CD4-positive, alpha-beta T cell treated with Interleukin-15 for 1 hour (primary cell): Measurements from ENCODE around the gene HSFX4.
"Not testable (repeated sequence)": the region's sequence is repeated elsewhere in the genome, so short reads cannot be mapped to it uniquely, and the experiment has no call there.

Source experiments
- DNase-seq: peaks from one replicate; pipeline ENCODE4 v3.0.0-alpha.2; 2020

Gene HSFX4

DNA sequence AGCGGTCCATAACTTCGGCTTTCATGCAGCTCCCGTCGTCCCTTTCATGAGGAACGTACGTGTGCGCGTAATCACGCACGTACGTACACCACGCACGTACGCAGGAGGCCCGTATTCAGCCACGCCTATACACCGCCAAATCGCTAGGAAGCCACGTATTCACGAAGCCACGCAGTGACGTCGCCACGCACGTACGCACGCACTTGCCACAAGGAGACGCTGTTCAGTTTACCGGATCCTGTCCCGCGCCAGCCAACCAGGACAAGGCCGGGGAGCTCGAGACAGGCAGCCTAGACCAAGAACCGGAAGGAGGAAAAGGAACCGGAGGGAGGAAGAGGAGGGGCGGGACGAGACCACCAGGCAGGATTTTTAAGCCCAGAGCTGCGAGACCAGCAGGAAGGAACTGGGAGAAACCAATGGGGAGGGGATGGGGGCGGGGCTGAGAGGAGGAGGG is 9.1 kb downstream of the HSFX4 start, which contains the start of gene EOLA2:
Gene EOLA2, minus strand, starts transcription at position 65 of the 454 bp plus-strand sequence. CDS start 4,617 bp downstream, outside the sequence.
- peak; percentile 97 for DNase-seq

DNA sequence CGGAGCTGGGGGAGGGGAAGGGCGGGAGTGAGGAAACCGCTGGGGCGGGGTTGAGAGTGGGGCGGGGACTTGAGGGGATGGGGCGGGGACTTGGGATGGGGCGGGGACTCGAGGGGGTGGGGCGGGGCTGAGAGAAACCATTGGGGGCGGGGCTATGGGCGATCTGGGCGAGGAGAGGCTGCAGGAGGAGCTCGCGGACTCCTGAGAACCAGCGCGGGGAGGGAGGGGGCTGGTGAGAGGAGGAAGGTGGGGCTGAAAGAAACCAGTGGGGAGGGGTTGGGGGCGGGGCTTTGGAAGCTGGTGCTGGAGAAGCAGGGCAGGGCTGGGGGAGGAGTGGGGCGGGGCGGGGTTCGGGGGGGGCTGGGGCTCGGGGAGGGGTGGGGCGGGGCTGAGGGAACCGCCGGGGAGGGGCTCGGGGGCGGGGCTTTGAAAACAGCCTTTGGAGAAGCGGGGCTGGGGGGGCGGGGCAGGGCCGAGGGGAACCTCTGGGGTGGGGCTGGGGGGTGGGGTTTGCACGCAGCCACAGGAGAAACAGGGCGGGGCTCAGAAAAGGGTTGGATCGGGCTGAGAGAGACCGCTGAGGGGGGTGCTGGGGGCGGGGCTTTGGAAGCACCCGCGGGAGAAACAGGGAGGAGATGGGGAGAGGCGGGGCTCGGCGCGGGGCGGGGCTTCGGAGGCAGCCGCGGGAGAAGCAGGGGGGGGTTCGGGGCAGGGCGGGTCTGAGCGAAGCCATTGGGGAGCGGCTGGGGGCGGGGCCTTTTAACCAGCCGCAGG is 9.7 kb downstream of the HSFX4 start:
- DNase-seq, result peak; percentile 93

DNA sequence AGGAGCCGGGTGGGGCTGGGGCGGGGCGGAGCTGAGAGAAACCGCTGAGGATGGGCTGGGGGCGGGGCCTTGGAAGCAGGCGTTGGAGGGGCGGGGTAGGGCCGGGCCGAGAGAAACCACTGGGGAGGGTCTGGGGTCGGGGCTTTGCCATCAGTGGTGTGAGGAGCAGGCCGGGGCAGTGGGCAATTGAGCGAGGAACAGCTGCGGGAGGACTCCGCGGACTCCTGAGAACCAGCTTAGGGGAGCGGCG is 10.2 kb downstream of the HSFX4 start:
- DNase-seq, result no peak

DNA sequence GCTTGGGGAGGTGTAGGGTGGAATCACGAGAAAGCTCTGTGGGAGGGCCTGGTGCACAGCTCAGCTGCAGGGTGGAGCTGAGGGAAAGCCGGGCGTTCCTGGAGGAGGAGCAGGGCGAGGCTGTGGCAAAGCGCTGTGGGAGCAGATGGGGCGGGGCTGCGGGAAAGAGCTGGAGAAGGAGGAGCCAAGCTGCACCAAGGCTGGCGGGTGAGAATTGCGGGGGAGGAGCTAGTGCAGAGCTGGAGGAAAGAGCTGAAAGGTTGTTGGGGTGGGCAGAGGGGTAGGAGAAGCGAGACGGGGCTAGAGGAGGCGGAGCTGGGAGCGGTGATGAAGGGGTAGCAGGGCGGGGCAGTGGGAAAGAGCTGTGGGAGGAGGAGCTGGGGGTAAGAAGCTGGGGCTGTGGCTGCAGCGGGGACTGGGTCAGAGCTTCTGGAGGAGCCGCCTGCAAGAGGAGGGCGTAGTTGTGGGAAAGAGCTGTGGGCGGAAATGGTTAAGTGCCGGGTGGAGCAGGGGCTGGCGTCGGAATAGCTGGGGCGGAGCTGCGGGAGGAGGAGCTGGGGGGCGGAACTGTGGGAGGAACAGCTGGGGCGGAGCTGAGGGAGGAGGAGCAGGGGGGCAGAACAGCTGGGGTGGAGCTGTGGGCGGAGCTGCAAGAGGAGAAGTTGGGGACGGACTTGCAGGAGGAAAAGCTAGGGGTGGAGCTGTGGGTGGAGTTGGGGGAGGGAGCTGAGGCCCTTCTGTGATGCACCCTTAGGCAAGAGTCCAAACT is 10.7 kb downstream of the HSFX4 start:
- DNase-seq, result peak; percentile 96

DNA sequence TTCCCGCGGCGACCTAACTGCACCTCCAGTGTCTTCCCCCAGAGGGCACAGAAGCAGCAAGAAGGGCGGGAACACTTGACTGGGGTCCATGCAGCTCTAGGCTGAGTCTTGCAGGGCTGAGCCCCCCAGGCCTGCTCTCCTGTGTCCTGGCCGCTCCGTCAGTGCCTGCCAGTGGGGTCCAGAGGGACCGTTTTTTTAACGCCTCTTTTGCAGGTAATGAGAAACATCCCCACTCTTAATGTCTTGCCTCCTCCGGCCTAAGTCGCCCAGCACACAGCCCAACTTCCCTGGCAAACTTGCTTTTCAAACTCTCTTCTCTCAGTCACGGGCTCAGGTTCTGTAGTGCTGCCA is 11.3 kb downstream of the HSFX4 start:
- not testable (repeated sequence) for DNase-seq

DNA sequence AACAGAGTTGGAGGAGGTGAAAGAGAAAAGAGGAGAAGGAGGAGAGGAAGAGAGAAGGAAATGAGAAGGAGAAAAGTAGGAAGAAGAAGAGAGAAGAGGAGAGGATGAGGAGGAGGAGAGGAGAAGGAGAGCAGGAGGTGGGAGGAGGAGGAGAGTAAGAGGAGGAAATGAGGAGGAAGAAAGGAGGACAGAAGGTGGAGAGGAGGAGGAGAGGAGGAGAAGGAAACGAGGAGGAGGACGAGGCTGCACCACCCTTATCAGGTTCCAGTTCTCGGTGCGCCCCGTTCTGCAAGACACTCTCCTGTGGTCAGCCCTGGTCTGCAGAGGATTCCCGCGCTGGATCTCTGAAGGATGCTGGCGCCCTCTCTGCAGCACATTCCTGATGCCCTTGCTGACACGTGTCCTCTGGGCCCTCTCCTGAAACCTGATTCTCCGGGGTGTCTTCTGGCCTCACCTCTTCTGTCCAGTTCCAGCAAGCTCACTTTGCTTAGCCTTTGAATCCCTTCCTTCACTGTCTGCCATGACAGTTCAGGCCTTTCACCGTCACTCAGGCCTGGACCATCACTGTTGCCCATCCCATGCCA is 15.8 kb downstream of the HSFX4 start:
- not testable (repeated sequence) for DNase-seq

DNA sequence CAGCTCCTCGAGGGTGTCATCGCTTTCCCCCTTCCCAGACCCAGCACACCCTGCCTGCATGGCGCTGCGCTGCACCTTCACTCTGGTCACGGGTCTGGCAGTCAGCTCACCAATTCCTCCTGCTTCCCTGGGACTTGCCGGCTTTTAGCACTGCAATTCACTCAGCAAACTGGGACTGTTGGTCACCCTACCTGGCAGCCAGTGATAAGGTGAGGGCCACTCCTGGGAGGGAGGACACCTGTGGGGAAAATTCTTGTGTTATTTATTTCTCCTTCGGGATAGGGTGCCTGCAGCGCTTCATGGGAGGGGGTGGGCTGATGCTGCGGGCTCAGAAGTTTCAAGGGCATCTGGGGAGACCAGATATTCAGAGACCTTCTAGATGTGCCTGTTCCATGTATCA is 16.4 kb downstream of the HSFX4 start:
- DNase-seq, result not testable (repeated sequence)

DNA sequence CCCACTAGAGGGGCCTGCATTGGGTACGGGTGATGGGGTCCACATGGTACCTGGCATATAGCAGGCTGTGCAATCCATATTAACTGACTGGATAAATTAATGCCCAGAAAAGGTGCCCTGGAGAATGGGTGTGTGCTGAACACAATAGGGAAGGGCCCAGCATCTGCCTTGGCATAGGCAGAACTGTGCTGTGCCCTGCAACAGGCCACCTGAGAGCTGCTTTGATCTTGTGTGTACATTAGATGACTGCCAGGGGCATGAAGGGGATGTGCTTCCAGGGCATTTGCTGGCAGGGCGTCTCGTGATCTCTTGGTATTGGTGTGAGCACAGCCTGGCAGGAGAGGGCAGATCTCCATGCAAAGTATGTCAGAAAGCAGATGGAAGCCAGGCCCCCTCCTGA is 17.6 kb downstream of the HSFX4 start:
- DNase-seq, result not testable (repeated sequence)

DNA sequence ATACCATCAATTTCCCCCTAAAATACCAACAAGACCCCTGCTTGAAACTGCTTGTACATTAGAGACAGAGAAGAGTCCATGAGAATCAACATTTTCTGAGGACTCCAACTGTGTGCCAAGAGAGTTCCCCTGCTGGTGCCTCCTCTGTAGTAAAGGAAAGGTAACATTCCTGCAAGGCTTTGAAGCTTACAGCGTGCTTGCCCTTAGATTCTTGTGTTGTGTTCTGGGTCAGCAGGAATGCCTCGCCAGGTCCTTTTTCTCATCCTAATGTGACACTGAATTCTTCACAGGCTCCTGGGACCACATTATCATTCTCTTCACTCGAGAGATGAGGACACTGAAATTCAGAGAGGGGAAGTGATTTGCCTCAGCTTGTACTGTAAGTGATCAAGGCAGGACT is 18.6 kb downstream of the HSFX4 start:
- DNase-seq, result no peak

DNA sequence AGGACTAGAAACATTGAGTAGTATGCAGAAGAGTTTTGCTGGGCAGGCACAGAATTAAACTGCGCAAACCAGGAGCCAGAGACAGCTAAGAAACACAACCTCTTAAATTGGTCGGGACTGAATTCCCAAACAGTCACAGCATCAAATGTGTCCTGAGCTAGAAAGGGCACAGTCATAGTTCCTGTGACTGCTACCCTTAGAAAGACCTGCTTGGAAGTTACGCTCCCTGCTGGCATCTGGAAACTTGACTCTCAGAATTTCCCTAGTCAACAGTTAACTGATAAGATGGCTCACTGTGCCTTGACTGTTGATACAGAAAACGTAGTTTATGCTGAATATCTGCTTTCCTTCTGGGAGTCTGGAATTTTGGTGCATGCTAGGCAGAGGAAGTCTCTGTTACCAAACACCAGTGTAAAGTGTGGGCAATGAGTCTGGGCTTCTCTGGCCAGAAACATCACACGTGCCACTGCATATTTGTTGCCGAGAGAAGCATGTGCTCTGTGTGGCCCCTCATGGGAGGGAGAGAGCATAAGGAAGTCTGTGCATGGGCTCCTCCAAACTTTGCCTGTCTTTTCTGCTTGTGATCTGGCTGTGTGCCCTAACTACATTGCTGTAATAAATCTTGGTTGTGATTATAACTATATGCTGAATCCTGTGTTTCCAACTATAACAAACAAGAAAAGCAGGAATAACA is 20.5 kb downstream of the HSFX4 start:
- DNase-seq, result no peak

DNA sequence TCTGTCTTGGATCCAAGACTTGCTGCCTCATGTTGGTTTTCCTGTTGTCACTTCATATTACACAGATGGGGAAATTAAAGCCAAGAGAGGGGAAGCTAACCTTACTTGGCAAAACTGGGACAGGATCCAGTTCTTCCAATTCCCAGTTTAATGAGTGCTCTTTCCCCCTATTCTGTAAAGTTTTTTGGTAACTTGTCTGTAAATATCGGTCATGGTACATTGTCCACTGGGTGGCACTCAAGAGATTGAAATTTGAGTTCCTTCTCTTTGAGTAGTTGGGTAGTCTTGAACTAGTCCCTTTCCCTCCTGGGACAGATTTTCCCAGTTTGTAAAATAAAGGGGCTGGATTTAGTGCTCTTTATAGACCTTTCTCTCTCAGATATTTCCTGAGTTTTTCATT is 21.3 kb downstream of the HSFX4 start:
- DNase-seq, result no peak

DNA sequence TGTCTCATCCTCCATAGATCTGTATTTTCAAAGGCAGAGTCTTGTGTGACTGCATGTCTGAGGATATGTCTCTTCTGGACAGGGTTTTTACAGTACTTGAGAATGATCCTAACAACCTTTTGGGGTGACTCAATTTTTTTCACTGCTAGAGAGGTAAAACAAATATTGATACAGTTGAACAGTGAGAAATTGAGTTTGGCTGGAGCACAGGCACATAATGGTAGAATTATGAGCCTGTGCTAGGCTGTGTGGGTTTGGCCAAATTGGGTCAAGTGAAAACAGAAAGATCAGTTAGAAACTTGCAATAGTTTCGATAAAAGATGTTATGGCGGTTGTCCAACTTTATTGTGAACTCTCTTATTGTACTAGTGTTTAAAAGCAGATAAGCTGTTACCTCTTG is 32.2 kb downstream of the HSFX4 start:
- no peak for DNase-seq

DNA sequence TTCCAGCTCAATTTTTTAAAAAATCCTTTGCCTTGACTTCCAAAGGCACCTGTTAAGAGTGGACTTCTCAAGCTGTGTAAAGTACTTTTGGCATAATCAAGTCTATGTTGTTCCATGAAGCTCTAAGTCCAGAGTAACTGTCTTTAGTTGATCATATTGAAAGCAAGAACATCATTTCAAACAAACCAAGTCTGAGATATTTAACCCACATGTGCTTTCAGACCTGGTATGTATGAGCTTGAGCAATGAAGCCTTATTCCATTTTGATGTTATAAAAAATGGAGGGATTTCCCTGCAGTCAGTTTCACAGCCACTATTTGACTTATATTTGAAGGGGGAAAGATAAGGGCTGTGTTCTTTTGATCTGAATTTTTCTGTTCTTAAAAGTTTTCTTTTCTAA is 32.6 kb downstream of the HSFX4 start:
- DNase-seq, result no peak

DNA sequence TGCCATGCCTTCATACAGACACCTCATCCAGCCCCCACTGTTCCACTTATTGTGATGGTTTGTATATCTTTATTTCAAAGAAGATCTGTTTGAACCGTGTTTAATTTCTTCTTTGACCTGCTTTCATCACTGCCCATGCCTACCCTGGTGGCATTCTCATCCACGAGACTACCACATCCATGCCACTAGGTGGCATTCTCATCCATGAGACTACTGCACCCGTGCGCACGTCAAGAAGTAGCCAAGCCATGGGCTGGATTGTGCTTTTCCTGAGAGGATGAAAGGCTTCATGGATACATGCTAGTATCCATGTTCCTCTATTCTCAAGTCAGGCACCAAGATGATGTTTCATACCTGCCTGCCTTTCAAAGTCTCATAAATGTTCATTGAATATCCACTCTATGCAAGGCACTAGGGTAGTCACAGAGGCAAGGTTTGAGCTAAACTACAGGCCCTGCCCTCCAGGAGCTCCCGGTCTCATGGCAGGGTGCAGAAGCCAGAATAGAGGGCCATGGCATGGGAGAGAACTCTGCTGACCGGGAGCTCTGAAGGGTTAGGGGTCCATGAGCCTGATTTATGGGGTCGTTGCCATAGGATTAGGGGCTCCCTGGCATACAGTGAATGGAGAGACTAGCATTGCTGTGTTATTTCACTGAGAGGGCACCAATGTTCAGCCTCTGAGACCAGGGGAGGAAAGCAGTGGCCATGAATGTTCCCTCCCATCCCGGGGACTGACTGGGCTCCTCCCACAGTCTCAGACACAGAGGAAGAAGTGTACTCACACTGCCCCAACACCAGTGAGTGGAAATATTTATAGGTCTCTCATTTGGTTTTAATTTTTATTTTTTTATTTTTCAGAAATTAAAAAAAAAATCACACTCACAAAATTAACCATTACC is 33.7 kb downstream of the HSFX4 start:
- DNase-seq, result no peak

DNA sequence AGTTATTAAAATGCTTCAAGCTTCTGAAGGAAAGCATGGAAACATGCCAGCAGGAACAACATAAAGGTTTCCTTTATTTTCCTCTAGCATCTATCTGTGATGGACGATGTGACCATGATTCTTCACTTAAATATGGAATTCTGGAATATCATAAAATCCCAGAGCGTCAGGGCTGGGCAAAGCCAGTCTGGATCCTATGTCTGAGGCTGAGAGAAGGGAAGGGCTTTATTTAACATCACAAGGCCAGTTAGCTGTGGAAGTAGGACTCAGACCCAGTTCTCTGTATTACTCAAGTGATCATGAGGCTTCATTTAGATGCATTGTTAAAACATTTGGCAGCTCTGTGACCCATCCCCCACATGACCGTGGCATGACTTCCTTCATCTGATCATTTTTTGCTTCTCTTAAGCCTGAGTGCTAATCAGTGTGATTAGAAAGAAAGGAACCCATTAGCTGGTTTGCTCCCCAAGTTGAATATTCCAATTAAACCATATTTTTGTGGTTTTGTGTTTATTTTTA is 49.8 kb downstream of the HSFX4 start:
- no peak for DNase-seq
